ENCODE data around the gene MPDU1.

Gene MPDU1

GRCh38 chr17:7557147-7557764, 26.4 kb upstream of the MPDU1 start:
- H3K27me3 ChIP-seq (ENCODE audit: control insufficient read depth, insufficient read depth, low read length), result no peaks in the 10 kb centered on the region
- H3K79me2 ChIP-seq, result peaks cover 4% of the 10 kb centered on the region
- peak overlapping the region; percentile 93 for H2AFZ ChIP-seq
- H3K9me3 ChIP-seq (ENCODE audit: control insufficient read depth, low read length), result no peaks in the 10 kb centered on the region
- TF ChIP-seq CTCF (IDR thresholded peaks at IDR 0.05), result no peak
- H3K36me3 ChIP-seq (ENCODE audit: control insufficient read depth, insufficient read depth, low read length), result no peaks in the 10 kb centered on the region
- H3K27ac ChIP-seq, result peak overlapping the region; percentile 96
- H3K9ac ChIP-seq, result peak overlapping the region; percentile 89
- H3K4me3 ChIP-seq (ENCODE audit: low read depth, low read length), result peak overlapping the region; percentile 87
- peaks cover 31% of the 10 kb centered on the region for H3K4me1 ChIP-seq
- H3K4me2 ChIP-seq (ENCODE audit: low read length), result no peak overlapping the region

GRCh38 chr17:7557775-7558543, 25.7 kb upstream of the MPDU1 start:
- H3K4me3 ChIP-seq (ENCODE audit: low read depth, low read length), result peak overlapping the region; percentile 87
- peaks cover 31% of the 10 kb centered on the region for H3K4me1 ChIP-seq

GRCh38 chr17:7558544-7559319, 24.9 kb upstream of the MPDU1 start, which contains the start of gene TNFSF13:
TNFSF13 (plus strand) TSS chr17:7558750; CDS start chr17:7559040, 290 bp downstream.
- no peak for TF ChIP-seq CTCF (IDR thresholded peaks at IDR 0.05)
- Histone ChIP-seq H3K36me3 (ENCODE audit: control insufficient read depth, insufficient read depth, low read length) (no peaks in the 10 kb centered on the region), H3K4me1 (peaks cover 31% of the 10 kb centered on the region), H3K27ac (peak within 1 kb of the TSS; percentile 96), H3K27me3 (ENCODE audit: control insufficient read depth, insufficient read depth, low read length) (no peaks in the 10 kb centered on the region), H3K9me3 (ENCODE audit: control insufficient read depth, low read length) (no peaks in the 10 kb centered on the region), H3K9ac (peak within 1 kb of the TSS; percentile 89), H3K79me2 (peaks cover 16% of the 10 kb centered on the region), H3K4me2 (ENCODE audit: low read length) (peak within 1 kb of the TSS; percentile 99), H2AFZ (peak within 1 kb of the TSS; percentile 93), H3K4me3 (ENCODE audit: low read depth, low read length) (peak within 1 kb of the TSS; percentile 87)

More at GRCh38 chr17:7557775-7558543, 25.7 kb upstream of the MPDU1 start:
- Histone ChIP-seq H3K27ac (peak overlapping the region; percentile 96), H3K27me3 (ENCODE audit: control insufficient read depth, insufficient read depth, low read length) (no peaks in the 10 kb centered on the region), H3K9me3 (ENCODE audit: control insufficient read depth, low read length) (no peaks in the 10 kb centered on the region), H3K79me2 (peaks cover 11% of the 10 kb centered on the region), H3K36me3 (ENCODE audit: control insufficient read depth, insufficient read depth, low read length) (no peaks in the 10 kb centered on the region), H3K9ac (peak overlapping the region; percentile 89), H2AFZ (peak overlapping the region; percentile 93), H3K4me2 (ENCODE audit: low read length) (peak overlapping the region; percentile 99)
- no peak for TF ChIP-seq CTCF (IDR thresholded peaks at IDR 0.05)

GRCh38 chr17:7559320-7560171, 24.1 kb upstream of the MPDU1 start:
- H3K79me2 ChIP-seq, result peaks cover 19% of the 10 kb centered on the region
- peak overlapping the region; percentile 96 for H3K27ac ChIP-seq
- peaks cover 31% of the 10 kb centered on the region for H3K4me1 ChIP-seq
- peak overlapping the region; percentile 89 for H3K9ac ChIP-seq
- H3K27me3 ChIP-seq (ENCODE audit: control insufficient read depth, insufficient read depth, low read length), result no peaks in the 10 kb centered on the region
- H3K4me2 ChIP-seq (ENCODE audit: low read length), result peak overlapping the region; percentile 99
- H3K9me3 ChIP-seq (ENCODE audit: control insufficient read depth, low read length), result no peaks in the 10 kb centered on the region
- TF ChIP-seq CTCF (IDR thresholded peaks at IDR 0.05), result no peak
- peak overlapping the region; percentile 87 for H3K4me3 ChIP-seq (ENCODE audit: low read depth, low read length)
- H3K36me3 ChIP-seq (ENCODE audit: control insufficient read depth, insufficient read depth, low read length), result no peaks in the 10 kb centered on the region
- H2AFZ ChIP-seq, result peak overlapping the region; percentile 93
